Endothelial cell of umbilical vein (primary cell): ENCODE data around the gene AMIGO3.

Experiments used
- CTCF ChIP-seq, 2 donors: IDR thresholded peaks; 1 replicate in 1 of 2; 2 replicates in 1 of 2; pipeline ENCODE4 v1.5.1; 2011; ENCODE audit warnings: low read length in 2 of 2, mild to moderate bottlenecking in 2 of 2, moderate library complexity in 2 of 2, control low read depth in 1 of 2, inconsistent platforms in 1 of 2, low read depth in 1 of 2; ENCODE audit not compliant: insufficient read depth in 1 of 2; ENCODE audit errors: extremely low read depth in 1 of 2
- EZH2 ChIP-seq: IDR thresholded peaks from 2 replicates; pipeline ENCODE4 v1.6.1; 2012; ENCODE audit warnings: borderline replicate concordance, low read depth, mild to moderate bottlenecking, moderate library complexity, low read length, inconsistent platforms; ENCODE audit not compliant: severe bottlenecking
- JUN ChIP-seq: IDR thresholded peaks from 2 replicates; pipeline ENCODE4 v1.6.1; 2011; ENCODE audit warnings: borderline replicate concordance, low read depth; ENCODE audit not compliant: insufficient read length, insufficient read depth
- MYC ChIP-seq: IDR thresholded peaks from one replicate; pipeline ENCODE4 v1.6.1; 2011; ENCODE audit warnings: mild to moderate bottlenecking, low read depth, low read length
- POLR2A ChIP-seq: IDR thresholded peaks from 2 replicates; pipeline ENCODE4 v1.6.1; 2012; ENCODE audit warnings: low read depth, mild to moderate bottlenecking, control low read depth, low read length

- TF ChIP-seq CTCF (IDR thresholded peaks at IDR 0.05; ENCODE audit: extremely low read depth in 1 of 2, insufficient read depth in 1 of 2, low read depth in 1 of 2, low read length in 2 of 2) (no peak), MYC (no peak), POLR2A (no peak), JUN (peak; percentile 78), EZH2 (no peak)
Observed at GRCh38 chr3:49747792-49748480, 28.5 kb upstream of the AMIGO3 start.
